GM21515 (cell line): Measurements from ENCODE around the gene KRT35.

Source experiments
- ATAC-seq: cut with Tn5 transposase; IDR thresholded peaks from one replicate; pipeline ENCODE4 v1.9.1; 2021; ENCODE audit not compliant: unreplicated experiment

The KRT35 gene

DNA sequence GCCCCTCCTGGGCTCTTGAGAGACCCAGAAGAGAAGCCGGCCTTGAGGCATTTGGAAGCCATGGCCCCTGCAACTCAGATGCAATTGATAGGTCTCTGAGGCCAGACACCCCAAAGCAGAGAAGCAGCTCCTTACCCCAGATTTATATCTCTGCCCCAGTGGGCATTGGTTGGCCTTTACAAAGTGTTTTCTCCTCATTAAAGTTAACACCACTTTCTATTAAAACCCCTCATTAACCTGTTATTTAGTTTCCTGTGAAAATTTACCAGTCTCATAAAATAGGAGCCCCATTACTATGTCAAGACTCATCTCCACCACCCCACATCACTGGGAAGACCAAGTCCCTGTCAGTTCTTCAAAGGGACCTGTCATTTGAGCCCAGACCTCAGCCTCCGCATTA, at the start of gene KRT35:
Gene KRT35, minus strand, starts transcription at position 116 of the 400 bp plus-strand sequence. Its CDS starts 54 bp downstream, at position 62.
- no peak for ATAC-seq

DNA sequence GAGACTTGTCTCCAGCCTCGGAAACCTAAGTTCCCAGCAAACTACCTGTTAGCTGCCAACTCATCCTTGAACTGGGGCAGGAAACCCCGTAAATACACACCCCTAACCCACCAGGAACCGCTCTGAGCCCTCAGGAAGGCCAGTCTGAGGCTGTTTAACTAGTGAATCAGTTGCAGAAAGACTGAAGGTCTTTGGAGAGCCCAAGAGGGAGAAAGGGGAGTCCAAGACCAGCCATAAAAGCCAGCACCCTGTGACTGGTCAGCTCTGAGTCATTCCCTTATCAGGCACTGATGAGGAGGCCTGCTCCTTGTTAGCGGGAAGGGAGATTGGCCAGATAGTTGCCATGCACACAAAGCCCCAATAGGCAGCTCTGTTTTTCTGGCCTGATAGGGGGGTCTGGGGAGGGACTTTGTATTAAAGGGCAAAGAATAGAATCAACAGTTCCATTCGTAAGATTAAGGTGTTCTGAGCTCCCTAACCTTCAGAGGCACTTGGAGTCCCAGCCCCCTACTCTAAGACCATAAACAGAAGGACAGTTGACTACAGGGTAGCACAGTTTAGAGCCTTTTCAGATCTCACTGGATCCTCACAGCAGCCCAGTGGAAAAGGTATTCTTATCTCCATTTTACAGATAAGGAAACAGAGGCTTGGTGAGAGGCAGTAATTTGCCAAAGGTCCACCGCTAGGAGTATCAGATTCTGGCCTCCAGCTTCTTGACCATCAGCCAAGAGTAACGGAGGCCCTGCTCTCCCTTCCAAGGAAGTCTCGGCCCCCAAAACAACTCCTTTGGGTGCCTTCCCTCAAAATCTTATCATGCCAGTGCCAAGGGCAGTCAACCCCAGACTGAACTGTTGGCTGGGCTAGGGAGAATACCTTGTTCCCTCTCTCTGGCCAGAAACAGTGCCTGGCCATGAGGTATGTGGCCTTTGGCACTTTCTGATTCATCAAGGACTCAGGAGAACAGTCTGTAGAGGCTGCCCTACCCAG, 49.4 kb upstream of the KRT35 start:
- ATAC-seq: no peak

DNA sequence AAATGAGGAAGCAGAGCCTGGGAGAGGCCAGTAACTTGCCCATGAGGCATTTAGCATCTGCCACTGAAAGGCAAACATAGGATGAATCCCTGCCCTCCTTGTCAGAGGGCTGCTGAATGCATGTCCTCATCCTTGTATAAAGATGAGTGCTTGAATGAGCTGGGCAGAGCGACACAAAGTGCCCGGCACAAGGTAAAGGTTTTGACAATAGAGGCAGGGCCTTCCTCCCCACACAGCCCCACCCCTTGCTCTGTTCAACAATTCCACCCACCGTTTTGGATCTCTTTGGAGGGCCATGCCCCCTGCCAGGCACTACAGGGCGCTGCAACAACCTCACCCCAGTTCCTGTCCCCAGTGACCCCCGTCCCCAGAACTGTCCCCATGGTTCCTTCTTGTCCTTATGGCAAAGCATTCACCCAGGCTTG, 48.6 kb upstream of the KRT35 start:
- no peak for ATAC-seq

DNA sequence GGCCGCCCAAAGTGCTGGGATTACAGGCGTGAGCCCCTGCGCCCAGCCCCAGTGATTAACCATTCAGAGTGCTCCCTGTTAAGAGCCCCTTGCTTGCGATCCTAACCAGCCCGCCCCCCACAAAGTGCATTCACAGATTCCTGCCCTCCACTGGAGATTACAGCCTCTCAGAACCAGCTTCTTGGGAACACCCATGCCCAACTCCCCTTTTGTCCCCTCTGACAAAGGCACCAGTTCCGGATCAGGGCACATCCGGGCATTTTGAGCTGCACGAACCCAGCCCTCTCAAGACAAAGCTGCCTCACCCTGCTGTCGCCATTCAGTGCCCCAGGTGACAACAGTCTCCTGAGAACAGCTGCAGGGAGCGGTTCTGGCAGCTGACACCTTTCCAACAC, 48.0 kb upstream of the KRT35 start:
- no peak for ATAC-seq

DNA sequence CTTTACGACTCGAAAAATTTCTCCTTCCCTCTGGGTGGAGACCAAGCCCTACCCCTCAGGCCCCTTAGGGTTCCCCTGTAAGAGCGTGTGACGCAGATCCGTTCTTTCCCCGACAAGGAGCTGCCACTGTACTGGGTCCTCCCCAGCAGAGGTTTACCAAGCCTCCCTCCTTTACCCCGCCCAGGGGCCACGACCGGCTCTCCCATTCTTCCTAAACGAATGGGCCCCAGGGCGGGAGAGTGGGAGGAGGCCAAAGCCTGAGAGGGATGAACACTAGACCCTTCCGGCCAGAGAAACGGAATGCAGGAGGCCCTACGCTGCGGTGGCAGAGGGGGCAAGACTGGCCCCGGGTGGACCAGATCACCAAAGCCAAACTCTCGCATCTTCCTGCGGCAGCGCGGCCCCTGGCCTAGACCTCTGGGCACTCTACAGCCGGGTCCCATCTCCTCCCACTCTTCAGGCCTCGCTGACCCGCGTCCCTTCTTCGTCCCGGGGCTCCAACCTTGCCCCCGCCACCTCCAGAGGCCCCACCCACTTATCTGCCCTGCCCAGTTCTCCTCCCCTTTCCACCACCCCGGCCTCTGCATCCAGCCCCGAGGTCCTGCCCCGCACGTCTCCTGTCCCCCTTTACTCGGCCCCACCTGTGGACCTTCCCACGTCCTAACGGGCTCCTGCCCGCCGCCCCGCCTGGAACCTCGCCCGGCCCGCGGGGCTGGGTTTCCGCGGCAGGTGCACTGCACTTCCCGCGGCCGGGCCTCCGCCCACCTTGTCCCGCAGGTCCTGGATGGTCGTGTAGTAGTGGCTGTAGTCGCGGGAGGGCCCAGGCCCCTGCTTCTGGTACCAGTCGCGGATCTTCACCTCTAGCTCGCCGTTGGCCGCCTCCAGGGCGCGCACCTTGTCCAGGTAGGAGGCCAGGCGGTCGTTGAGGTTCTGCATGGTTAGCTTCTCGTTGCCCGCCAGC, 46.4 kb upstream of the KRT35 start:
- ATAC-seq: no peak

DNA sequence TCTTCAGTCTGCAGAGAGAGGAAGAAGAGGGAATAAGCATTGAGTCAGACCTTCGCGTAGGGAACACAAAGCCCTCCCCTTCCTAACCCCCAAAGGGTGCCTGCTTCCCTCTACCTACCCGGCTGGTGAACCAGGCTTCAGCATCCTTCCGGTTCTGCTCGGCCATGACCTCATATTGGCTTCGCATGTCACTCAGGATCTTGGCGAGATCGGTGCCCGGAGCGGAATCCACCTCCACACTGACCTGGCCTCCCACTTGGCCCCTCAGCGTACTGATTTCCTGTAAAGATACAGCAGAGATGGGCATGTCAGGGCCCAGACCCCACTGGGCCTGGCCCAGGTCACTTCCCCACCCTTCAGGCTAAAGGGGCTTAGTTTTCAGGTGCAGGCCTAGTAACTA, 43.3 kb upstream of the KRT35 start:
- no peak for ATAC-seq

DNA sequence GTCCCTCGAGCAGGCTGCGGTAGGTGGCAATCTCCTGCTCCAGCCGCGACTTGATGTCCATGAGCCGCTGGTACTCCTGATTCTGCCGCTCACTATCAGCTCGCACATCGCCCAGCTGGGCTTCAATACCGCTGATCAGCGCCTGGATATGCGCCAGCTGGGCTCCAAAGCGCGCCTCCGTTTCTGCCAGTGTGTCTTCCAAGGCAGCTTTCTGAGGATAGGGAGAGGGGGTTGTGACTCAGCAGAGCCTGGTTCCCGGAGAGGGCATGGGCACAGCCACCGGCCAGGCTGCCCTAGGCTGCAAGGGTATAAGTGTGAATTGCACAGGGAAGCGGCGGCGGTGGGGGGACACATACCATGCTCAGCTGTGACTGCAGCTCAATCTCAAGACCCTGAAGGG, 42.8 kb upstream of the KRT35 start:
- ATAC-seq: no peak

DNA sequence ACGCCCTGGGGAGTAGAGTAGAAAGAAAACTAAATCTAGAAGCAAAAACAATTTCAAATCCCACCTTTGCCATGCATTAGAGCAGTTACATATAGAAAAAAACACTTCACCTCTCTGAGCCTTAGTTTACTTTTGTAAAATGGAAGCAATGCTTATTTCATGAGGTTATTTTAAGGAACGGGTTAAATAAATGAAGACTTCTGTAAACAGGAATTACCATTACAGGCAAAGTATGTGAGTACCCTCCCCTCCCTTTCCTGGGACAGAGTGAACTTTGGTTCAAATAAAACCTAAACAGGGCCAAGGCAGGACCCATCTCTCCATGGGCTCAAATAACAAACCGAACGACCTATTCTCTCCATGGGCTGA, 42.3 kb upstream of the KRT35 start:
- ATAC-seq: no peak

DNA sequence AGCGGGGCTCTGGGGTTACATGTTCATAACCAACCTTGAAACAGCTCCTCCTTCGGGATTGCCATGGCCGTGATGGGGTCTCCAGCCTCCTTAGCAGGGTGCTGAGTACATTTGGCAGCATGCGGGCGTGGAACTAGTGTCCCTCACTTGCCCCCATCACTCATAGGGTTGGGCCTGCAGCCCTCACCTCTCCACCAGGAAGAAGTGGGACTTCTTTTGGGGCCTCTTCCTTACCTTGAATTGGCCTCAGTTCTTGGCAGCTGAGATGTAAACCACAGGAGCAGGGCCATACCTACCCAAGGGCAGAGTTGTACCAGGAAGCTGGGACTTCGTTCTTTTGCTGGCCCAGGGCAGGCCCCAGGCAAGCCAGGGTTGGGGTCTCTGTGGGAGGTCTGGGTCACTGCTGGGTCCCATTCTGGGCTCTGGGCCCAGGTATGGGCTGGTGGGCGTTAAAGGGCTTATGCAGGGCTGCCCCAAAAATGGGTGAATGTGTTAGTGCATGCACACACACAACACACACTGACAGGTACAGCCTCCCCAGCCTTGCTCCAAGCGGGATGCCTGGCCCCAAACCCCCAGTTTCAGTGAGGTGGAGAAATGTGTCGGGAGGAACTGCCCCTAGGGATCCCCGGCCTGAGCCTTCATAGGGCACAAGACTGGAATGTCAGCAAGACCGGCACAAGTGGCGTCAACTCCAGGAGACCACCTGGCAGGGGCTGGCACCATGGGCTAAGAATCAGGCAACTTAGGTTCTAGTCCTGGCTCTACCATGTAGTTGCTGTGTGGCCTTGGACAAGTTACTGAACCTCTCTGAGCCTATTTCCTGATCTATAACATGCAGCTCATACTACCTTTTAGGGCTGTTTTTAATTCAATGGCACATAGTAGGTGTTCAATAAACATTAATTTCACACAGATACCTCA, 41.6 kb upstream of the KRT35 start:
- ATAC-seq: no peak

DNA sequence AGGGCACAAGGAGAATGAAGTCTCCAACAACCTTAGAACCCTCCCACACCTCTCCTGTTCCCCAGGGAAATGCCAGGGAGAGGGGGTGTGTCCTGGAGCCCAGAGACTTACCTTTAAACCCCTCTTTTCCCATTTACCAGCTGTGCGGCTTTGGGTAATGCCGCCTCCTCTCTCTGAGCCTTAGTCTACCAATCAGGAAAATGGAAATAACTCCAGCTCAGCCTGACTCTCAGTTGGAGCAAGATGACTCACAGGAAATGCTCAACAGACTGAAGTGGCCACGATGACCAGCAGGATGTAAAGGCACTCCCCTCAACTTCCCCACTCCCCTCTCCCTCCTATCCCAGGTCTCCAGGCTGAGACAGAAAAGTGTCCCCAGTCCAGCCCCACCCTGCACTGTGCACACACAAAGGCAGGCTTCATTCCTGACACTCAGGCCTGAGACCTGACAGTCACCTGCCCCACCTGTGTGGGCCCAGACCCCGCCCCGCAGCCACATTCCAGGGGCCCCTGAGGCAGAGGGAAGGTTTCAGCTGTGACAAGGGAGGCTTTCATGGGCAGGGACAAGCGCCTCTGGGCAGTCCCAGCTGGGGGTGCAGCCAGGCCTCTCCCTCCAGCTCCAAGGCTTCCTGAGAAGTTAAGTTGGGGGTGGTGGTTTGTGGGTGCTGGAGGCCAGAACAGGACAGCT, 40.8 kb upstream of the KRT35 start:
- no peak for ATAC-seq

DNA sequence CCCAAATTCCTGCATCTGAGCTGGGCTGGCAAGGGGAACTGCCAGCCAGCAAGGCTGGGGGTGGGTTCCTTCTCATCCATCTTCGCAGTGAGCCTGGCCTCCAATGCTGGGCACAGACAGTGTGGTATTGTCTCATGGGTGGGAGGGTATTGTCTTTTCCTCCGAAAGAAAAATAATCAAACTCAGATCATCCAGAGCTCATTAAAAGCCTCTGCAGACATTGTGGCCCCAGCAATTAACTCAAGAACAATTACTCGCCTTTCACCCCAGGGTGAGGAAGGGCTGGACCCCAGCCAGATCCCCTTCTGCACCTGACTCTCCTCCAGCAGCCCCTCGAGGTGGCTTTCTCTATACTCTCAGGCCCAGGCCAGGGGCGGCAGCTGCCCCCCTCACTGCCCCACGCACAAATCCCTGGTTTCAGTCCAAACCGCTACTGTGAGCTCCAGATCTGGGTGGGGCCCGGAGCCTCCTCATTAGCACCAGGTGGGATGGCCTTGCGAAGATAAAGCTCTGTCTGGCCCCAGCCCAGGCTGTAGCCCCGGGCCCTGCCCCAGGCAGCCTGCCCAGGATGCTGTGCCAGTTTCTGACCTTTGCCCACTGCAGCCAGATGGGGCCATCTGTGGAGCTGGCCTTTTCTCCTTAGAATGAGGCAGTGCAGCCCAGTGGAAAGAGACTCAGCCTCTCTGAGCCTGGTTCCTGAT, 40.0 kb upstream of the KRT35 start:
- no peak for ATAC-seq

DNA sequence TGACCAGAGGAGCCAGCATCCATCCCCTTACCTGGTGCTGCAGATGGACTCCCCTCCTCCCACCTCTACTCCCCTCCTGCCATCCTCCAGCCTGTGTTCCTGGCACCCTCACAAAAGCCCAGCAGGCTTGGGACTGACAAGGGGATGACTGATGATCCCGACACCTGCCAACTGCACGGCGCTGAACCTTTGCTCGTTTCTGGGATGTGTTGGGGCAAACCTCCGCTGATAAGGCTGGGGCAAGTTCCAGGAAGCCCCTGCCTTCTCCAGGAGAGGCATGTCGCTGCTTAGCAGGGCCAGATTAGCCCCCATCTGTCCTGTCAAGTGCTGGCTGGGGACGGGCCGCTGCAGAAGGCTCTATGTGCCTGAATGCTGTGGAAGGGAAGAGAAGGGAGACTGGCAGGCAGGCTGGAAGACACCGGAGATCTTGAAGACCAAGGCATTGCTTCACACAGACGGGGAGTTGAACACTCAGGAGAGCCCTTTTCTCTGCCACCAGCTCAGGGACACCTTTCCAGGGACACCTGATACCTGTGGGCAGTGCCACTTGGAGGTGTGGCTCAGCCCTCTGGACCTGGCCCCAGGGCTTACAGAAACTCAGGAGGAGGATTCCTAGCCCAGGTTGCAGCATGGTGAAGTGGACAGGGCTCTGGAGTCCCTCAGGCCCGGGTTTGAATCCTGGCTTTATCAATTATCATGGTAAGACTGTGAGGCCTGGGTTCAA, 38.7 kb upstream of the KRT35 start:
- ATAC-seq: no peak

DNA sequence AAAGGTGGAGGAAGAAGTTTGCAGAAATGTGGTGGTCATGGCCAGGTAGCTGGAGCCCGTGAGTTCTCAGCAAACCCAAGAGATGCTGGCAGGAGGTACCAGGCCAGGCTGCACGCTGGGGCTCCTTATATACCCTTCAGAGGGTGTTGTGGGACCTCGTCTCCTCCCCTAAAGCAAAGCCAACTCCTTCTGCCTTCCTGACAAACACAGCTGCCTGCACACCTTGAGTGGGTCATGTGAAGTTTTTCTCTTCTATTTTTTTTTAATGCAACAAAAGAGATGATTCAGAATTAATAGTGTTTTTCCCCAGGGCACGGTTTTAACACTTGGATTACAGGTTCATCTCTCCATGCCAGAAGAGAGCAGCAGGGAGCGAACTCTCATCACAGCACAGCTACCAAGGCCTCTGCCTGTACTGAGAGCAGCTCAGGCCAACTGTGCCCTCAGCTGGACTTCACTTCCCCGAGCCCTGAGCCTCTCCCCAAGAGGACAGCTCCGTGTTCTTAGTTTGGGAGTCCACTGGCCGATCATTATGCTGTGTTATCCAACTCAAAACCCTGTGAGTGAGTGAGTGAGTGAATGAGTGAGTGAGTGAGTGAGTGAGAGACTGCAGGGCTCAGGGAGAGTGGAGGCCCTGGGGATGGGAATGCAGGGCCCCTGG, 38.0 kb upstream of the KRT35 start, which contains the start of gene KRT15:
Gene KRT15, minus strand, starts transcription at position 102 of the 661 bp plus-strand sequence. Its CDS starts 63 bp downstream, at position 39.
- ATAC-seq: no peak

DNA sequence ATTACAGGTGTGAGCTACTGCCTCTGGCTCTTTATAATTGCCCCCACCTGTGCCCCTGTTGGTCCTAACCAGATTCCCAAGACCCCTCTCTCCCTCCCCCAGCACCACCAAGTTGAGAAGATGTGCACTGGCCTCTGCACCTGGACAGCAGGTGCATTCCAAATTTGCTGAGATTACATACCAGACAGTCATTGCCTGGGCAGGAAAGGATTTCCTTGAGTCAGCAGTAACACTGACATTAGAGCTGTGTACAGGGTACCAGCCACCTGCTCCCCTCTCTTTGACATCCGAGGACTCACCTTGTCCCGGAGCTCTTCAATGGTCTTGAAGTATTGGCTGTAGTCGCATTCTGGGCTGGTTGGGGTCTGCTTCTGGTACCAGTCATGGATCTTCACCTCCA, 37.1 kb upstream of the KRT35 start:
- ATAC-seq: no peak

DNA sequence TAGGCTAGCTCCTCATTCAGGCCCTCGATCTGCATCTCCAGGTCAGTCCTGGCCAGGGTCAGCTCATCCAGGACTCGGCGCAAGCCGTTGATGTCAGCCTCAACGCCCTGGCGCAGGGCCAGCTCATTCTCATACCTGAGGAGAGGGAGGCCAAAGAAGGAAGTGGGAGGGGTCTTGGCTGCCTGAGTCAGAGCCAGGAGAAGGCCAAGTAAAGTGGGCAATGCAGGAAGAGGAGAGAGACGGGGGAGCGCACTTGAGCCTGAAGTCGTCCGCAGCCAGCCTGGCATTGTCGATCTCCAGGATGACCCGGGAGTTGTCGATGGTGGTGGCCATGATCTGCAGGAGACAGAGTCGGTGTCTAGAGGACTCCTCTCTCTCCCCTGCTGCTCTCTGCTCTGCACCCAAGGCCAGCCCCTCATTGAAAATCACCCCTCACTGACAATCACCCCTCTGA, 35.9 kb upstream of the KRT35 start:
- no peak for ATAC-seq

DNA sequence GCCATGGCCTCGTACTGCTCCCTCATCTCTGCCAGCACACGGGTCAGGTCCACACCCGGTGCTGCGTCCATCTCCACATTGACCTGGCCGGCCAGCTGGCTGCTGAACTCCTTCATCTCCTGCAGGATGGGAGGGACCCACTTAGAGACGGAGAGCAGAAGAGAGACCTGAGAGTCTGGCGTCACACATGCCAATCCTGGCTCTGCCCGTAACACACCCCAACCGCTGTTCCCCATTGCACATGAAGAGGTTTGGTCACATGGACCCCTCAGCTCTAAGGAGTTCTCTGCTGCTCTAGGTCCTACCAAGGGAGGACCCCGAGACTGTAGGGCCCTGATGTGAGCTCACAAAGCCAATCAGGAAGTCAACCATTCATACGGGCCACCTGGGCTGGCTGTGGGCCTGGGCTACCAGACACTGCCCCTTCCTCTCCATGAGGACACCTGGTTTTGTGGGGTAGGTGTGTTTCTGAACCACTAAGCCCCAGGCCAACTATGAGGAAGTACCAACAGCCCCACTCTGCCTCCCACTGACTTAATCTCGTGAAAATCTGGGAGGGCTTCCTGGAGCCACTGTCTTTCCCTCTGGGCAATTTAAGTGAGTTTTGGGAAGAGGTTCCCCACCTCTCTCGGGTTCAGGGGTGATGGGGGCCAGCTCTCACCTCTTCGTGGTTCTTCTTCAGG, 35.3 kb upstream of the KRT35 start:
- ATAC-seq: no peak

DNA sequence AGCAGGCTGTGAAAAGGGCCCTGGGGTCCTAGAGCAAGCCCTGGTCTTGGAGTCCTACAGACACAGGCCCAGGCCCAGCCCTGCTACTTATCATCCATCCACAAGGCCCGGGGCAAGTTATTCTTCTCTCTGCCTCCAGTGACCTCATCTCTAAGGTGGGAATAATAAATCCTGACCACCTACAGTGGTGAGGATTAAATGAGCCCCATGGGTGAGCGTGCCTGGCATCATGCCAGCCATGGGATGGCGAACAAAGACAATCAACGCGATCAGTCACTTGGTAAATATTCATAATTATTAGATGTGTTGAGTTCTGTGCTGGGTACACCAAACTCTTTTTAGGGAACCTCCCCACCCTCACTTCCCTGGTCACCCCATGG, 32.2 kb upstream of the KRT35 start:
- ATAC-seq: no peak
